ENCODE results near the gene TSEN34. TPM values are rescaled to one million over a fixed set of nuclear protein-coding genes. Genes with fewer than 3 reads are reported as not detected.

Gene TSEN34
- 39.8 TPM for polyA plus RNA-seq (ENCODE audit: insufficient read length)
- long read RNA-seq, donor 1, transcript TSEN34-201 (5 exons, 2,294 nt): minor isoform, 16 of 46 reads
- long read RNA-seq, donor 1, transcript TSEN34-203 (4 exons, 1,349 nt): major isoform, 23 of 46 reads
- long read RNA-seq, donor 1, transcript TSEN34-207 (3 exons, 2,372 nt): minor isoform, 6 of 46 reads
- long read RNA-seq, donor 1, partial matches to known transcripts: 0 of 46 reads
- long read RNA-seq, donor 1, other reads (novel, unspliced or antisense): 0 of 46 reads
- long read RNA-seq, donor 2, transcript TSEN34-203 (4 exons, 1,349 nt): major isoform, 25 of 48 reads
- long read RNA-seq, donor 2, transcript TSEN34-201 (5 exons, 2,294 nt): minor isoform, 11 of 48 reads
- long read RNA-seq, donor 2, partial matches to known transcripts: 7 of 48 reads
- long read RNA-seq, donor 2, other reads (novel, unspliced or antisense): 0 of 48 reads
- long read RNA-seq, donor 3, transcript TSEN34-203 (4 exons, 1,349 nt): major isoform, 18 of 36 reads
- long read RNA-seq, donor 3, partial matches to known transcripts: 14 of 36 reads
- long read RNA-seq, donor 3, other reads (novel, unspliced or antisense): 0 of 36 reads
- long read RNA-seq, donor 4, partial matches to known transcripts: 0 of 4 reads
- long read RNA-seq, donor 4, other reads (novel, unspliced or antisense): 0 of 4 reads
- long read RNA-seq, donor 5, transcript TSEN34-201 (5 exons, 2,294 nt): minor isoform, 30 of 72 reads
- long read RNA-seq, donor 5, transcript TSEN34-203 (4 exons, 1,349 nt): major isoform, 38 of 72 reads
- long read RNA-seq, donor 5, partial matches to known transcripts: 0 of 72 reads
- long read RNA-seq, donor 5, other reads (novel, unspliced or antisense): 0 of 72 reads
- long read RNA-seq, donor 6, transcript TSEN34-203 (4 exons, 1,349 nt): major isoform, 27 of 62 reads
- long read RNA-seq, donor 6, transcript TSEN34-201 (5 exons, 2,294 nt): minor isoform, 14 of 62 reads
- long read RNA-seq, donor 6, transcript TSEN34-202 (5 exons, 1,548 nt): minor isoform, 5 of 62 reads
- long read RNA-seq, donor 6, partial matches to known transcripts: 14 of 62 reads
- long read RNA-seq, donor 6, other reads (novel, unspliced or antisense): 0 of 62 reads
- long read RNA-seq, donor 7, transcript TSEN34-203 (4 exons, 1,349 nt): major isoform, 30 of 62 reads
- long read RNA-seq, donor 7, transcript TSEN34-201 (5 exons, 2,294 nt): minor isoform, 23 of 62 reads
- long read RNA-seq, donor 7, partial matches to known transcripts: 5 of 62 reads
- long read RNA-seq, donor 7, other reads (novel, unspliced or antisense): 0 of 62 reads
- long read RNA-seq, donor 8, transcript TSEN34-203 (4 exons, 1,349 nt): major isoform, 11 of 15 reads
- long read RNA-seq, donor 8, partial matches to known transcripts: 0 of 15 reads
- long read RNA-seq, donor 8, other reads (novel, unspliced or antisense): 0 of 15 reads

DNA sequence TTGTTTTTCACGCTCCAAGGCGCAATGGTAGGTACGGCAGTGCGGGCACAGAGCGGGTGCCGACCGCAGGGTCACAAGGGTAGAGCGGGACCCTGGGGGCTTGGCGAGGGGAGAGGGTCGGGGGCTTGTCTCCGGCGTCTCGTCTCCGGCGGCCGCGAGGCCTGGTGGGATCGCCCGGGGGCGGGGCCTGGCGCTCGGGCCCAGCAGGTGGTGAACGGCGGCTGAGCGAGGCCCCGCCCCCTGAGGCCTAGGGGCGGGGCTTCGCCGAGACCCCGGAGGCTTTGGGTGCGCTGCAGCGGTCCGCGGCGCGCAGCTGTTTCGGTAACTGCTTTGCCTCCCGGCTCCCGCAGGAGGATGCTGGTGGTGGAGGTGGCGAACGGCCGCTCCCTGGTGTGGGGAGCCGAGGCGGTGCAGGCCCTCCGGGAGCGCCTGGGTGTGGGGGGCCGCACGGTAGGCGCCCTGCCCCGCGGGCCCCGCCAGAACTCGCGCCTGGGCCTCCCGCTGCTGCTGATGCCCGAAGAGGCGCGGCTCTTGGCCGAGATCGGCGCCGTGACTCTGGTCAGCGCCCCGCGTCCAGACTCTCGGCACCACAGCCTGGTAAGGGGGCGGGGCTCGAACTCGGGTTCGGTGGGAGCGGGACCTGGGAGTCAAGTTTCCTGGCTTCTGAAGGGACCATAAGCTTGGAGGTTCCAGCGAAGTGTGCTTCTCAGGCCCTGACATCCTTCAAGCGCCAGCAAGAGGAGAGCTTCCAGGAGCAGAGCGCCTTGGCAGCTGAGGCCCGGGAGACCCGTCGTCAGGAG lies at the start of gene TSEN34:
Gene TSEN34 (plus strand): TSS at position 298 of the 800 bp plus-strand sequence. CDS start 57 bp downstream, at position 355.
- DNase-seq: peak; percentile 91

- DNase-seq: no peak
Measured at GRCh38 chr19:54141356-54141755, 49.8 kb upstream of the TSEN34 start.

- DNase-seq: no peak
Measured at GRCh38 chr19:54142166-54142780, 48.8 kb upstream of the TSEN34 start.

- DNase-seq: no peak
Measured at GRCh38 chr19:54145541-54146158, 45.5 kb upstream of the TSEN34 start.

- peak; percentile 61 for DNase-seq
Measured at GRCh38 chr19:54147676-54148075, 43.4 kb upstream of the TSEN34 start.

DNA sequence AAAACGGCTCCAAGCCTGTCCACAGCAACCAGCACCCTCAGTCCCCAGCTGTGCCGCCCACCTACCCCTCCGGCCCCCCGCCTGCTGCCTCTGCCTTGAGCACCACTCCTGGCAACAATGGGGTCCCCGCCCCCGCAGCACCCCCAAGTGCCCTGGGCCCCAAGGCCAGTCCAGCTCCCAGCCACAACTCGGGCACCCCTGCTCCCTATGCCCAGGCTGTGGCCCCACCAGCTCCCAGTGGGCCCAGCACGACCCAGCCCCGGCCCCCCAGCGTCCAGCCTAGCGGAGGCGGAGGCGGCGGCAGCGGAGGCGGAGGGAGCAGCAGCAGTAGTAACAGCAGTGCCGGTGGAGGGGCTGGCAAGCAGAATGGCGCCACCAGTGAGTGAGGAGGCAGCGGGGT lies 43.0 kb upstream of the TSEN34 start:
- no peak for DNase-seq

DNA sequence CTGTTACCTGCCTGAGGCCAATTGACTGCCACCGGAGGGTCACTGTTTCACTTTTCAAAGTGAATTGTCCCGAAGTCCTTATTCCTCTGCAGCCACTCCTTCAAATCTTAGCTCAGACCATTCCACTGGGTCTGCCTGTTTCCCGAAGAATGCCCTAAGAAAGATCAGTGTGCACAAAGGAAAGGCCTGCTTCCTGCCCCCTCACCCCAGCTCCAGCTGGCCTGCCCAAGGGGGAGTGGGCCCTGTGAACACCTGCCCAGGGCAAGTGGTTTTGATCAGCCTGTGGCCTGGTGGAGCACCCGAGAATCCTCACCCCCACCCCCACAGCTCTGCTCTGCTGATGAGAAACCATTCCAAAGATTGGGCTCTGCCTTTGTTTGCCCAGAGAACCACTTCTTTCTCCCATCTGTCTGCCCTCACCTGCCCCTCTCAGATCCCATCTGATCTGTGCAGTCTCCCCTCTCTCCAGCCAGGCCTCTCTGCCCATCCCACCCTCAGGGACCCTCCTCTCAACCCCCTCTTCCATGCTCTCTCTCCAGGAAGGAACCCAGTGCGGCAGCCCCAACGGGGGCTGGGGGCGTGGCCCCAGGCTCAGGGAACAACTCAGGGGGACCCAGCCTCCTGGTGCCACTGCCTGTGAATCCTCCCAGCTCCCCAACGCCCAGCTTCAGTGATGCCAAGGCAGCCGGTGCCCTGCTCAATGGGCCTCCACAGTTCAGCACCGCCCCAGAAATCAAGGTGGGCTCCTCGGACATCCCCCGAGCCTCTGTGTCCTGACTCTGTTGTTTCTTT lies 41.9 kb upstream of the TSEN34 start:
- DNase-seq: no peak

GRCh38 chr19:54151362-54152035 lies 39.6 kb upstream of the TSEN34 start:
- DNase-seq: no peak

DNA sequence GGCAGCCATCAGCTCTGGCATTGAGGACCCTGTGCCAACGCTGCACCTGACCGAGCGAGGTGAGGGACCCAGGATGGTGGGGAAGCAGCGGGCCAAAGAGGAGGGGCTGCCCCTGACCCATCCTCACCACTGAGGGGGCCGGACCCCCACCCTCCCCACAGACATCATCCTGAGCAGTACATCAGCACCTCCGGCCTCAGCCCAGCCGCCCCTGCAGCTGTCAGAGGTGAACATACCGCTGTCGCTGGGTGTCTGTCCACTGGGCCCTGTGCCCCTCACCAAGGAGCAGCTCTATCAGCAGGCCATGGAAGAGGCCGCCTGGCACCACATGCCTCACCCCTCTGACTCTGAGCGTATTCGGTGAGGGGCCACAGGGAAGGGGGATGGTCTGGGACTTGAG lies 38.8 kb upstream of the TSEN34 start:
- DNase-seq: no peak

DNA sequence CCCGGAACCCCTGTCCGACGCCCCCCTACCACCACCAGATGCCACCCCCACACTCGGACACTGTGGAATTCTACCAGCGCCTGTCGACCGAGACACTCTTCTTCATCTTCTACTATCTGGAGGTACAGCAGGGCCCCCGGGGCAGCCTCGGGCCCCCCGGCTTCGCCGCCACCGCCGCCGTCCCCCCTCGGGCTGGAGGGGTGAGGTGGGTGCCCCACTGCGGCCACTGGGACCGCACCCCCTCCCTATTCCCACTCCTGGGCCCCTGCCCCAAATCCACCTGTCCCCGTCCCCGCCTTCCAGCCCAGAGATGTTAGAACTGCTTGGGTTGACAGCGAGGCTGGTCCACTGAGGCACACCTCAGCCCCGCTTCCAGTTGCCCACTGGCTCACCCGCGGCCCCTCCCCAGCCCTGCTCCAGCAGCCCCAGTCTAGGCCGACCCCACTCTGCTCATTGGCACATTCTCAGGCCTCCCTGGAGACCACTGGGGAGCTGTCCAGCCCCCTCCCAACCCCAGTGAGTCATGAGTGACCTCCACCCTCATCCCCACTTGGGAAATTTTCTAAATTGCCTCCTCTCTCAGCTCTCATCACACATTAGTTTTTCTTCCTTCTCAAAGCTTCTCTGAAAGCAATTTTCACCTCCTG lies 38.1 kb upstream of the TSEN34 start:
- DNase-seq: no peak

DNA sequence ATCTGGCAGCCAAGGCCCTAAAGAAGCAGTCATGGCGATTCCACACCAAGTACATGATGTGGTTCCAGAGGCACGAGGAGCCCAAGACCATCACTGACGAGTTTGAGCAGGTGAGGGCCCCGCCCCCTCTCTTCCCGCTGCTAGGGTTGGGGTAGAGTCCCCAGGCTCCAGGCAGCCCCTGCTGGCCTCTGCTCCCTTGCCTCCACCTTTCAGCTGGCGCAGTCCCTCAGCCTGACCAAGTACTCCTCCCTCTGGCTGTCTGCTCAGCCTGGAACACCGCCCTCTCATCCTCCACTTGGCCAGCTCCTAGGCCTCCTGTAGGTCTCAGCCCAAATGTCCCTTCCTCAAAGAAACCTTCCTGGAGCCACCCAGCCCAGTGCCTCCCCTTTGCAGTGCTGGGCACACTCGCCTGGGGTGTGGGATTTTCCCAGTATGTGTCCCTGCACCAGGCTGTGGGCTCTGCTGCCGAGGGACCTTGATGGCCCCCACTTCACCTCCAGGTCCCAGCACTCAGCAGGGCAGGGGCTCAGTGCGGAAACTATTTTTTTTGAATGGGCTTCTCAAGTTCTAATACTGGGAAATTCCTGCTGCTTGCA lies 37.3 kb upstream of the TSEN34 start:
- no peak for DNase-seq

DNA sequence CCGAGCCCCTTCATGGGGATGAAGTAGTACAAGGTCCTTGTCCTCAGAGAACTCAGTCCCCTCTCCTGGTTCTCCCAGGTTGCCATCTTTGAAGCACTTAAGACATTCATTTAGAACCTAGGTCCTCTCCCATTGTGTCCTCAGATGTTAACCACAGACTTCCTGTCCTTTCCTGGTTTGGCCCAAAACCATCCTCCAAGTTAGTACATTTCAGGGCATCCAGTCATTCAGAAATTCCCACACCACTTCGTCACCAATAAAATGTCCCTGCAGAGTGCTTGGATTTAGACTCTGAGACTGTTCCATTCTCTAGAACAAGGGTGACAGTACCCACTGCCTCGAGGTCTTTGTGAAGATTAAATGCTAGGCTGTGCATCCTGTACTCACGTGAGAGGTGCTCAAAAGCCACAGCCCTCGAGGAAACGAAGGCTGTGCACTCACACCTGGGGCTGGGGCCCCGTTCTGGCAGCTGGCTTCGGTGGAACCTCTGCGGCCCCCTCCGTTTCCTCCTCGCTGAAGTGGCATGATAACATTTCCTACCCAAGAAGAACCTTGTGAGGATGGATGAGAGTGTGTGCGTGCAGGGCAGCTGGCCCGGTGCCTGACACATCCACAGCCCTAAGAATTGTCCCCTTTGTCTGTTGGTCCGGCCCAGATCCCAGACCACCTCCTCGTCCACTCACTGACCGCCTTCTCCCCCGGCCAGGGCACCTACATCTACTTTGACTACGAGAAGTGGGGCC lies 36.3 kb upstream of the TSEN34 start:
- no peak for DNase-seq

- DNase-seq: no peak
Measured at GRCh38 chr19:54155694-54156093, 35.4 kb upstream of the TSEN34 start.

- no peak for DNase-seq
Measured at GRCh38 chr19:54156490-54156889, 34.6 kb upstream of the TSEN34 start.

DNA sequence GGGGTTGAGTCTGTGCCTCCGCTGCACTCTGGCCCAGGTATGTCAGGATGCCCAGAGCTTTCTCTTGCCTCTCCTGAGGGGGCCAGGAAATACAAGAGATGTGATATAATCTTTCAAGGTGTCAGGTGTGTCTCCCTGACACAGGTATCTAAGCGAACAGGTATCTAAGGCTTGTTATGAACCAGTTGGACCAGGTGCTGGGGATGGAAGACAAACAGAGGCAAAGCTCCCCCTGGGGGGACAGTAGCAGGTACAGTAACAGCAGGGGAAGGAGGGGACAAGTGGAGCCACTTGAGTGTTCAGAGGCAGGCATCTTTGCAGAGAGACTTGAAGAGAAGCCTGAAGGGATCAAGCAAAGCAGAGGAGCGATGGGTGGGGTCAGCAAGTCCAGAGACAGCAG lies 34.2 kb upstream of the TSEN34 start:
- DNase-seq: no peak

- no peak for DNase-seq
Measured at GRCh38 chr19:54158812-54159351, 32.2 kb upstream of the TSEN34 start.

Measured in left kidney (tissue), 8 donors.